Stimulated activated CD4-positive, alpha-beta T cell treated with anti-CD3 and anti-CD28 coated beads, Interleukin-4, amount 100 ng/mL, for 24 hours (primary cell): ENCODE results near the gene MLIP.
"Not testable (repeated sequence)": the region's sequence is repeated elsewhere in the genome, so short reads cannot be mapped to it uniquely, and the experiment has no call there.

Source experiments
- DNase-seq: peaks from one replicate; pipeline ENCODE4 v3.0.0-alpha.2; 2020

MLIP gene

GRCh38 chr6:54156650-54157250, 45.5 kb downstream of the MLIP start:
- no peak for DNase-seq

- DNase-seq = no peak
Measured at GRCh38 chr6:54157405-54157804, 46.2 kb downstream of the MLIP start.

- no peak for DNase-seq
Measured at GRCh38 chr6:54173089-54173488, 61.8 kb downstream of the MLIP start.

GRCh38 chr6:54179152-54179551, 67.9 kb downstream of the MLIP start:
- DNase-seq = no peak

- no peak for DNase-seq
Measured at GRCh38 chr6:54183616-54184015, 72.4 kb downstream of the MLIP start.

GRCh38 chr6:54185885-54186284, 74.6 kb downstream of the MLIP start:
- no peak for DNase-seq

GRCh38 chr6:54188846-54189245, 77.6 kb downstream of the MLIP start:
- DNase-seq = no peak

GRCh38 chr6:54191461-54191860, 80.2 kb downstream of the MLIP start:
- DNase-seq = no peak

- DNase-seq = no peak
Measured at GRCh38 chr6:54192993-54193392, 81.8 kb downstream of the MLIP start.

GRCh38 chr6:54193560-54193959, 82.3 kb downstream of the MLIP start:
- DNase-seq = no peak

GRCh38 chr6:54194067-54194466, 82.8 kb downstream of the MLIP start:
- no peak for DNase-seq

GRCh38 chr6:54195637-54196036, 84.4 kb downstream of the MLIP start:
- DNase-seq = no peak

GRCh38 chr6:54196905-54197304, 85.7 kb downstream of the MLIP start:
- DNase-seq = no peak

- no peak for DNase-seq
Measured at GRCh38 chr6:54198134-54198533, 86.9 kb downstream of the MLIP start.

GRCh38 chr6:54203474-54204035, 92.3 kb downstream of the MLIP start:
- DNase-seq = not testable (repeated sequence)

GRCh38 chr6:54204921-54205591, 93.8 kb downstream of the MLIP start:
- DNase-seq = no peak

GRCh38 chr6:54206510-54206909, 95.3 kb downstream of the MLIP start:
- DNase-seq = no peak

GRCh38 chr6:54209983-54210382, 98.7 kb downstream of the MLIP start:
- not testable (repeated sequence) for DNase-seq

- DNase-seq = no peak
Measured at GRCh38 chr6:54214286-54214685, 103.0 kb downstream of the MLIP start.

- DNase-seq = no peak
Measured at GRCh38 chr6:54216336-54216735, 105.1 kb downstream of the MLIP start.

- DNase-seq = no peak
Measured at GRCh38 chr6:54217018-54217417, 105.8 kb downstream of the MLIP start.

GRCh38 chr6:54222217-54222616, 111.0 kb downstream of the MLIP start:
- DNase-seq = no peak

GRCh38 chr6:54232703-54233102, 121.5 kb downstream of the MLIP start:
- no peak for DNase-seq

GRCh38 chr6:54234539-54234938, 123.3 kb downstream of the MLIP start:
- DNase-seq = no peak

GRCh38 chr6:54236984-54237383, 125.7 kb downstream of the MLIP start:
- no peak for DNase-seq
